ENCODE results near the gene DEPDC4. TPM values are rescaled to one million over a fixed set of nuclear protein-coding genes. Genes with fewer than 3 reads are reported as not detected.

Gene DEPDC4
- total and polyA plus RNA-seq, 2 of the 13 experiments (the other 11 are each of a cell fraction or from before 2014, with no cell fraction given): 2.2 to 5.7 TPM

GRCh38 chr12:100200463-100201181 is 66.3 kb downstream of the DEPDC4 start, which contains the start of gene ACTR6 (continued):
- TF ChIP-seq CAMTA2 (CRISPR knock-in tag; IDR thresholded peaks at IDR 0.05; ENCODE audit: borderline replicate concordance) (no peak), ZNF503 (CRISPR knock-in tag; IDR thresholded peaks at IDR 0.05) (0 out of 2 replicates have a peak, but pooled peaks have one; percentile 41), KDM5A (IDR thresholded peaks at IDR 0.05; ENCODE audit: borderline replicate concordance, low read length) (peak; percentile 82), TARDBP (CRISPR knock-in tag; IDR thresholded peaks at IDR 0.05) (peak; percentile 49; the same call in 1 of the 2 replicates), NONO (IDR thresholded peaks at IDR 0.05) (no peak), NONO (CRISPR knock-in tag; conservative IDR thresholded peaks at IDR 0.05) (peak; percentile 77), TRAFD1 (CRISPR knock-in tag; IDR thresholded peaks at IDR 0.05; ENCODE audit: borderline replicate concordance) (0 out of 2 replicates have a peak, but pooled peaks have one; percentile 70), ZNF614 (CRISPR knock-in tag; IDR thresholded peaks at IDR 0.05; ENCODE audit: borderline replicate concordance) (peak; percentile 64; the same call in 1 of the 2 replicates), HBP1 (CRISPR knock-in tag; IDR thresholded peaks at IDR 0.05; ENCODE audit: low read depth) (peak; percentile 93), FOXP4 (CRISPR knock-in tag; IDR thresholded peaks at IDR 0.05) (peak; percentile 73), ZMYM4 (CRISPR knock-in tag; IDR thresholded peaks at IDR 0.05) (peak; percentile 57; the same call in 1 of the 2 replicates), HDAC2 (CRISPR knock-in tag; IDR thresholded peaks at IDR 0.05) (peak; percentile 83; the same call in 1 of the 2 replicates), GTF2F1 (IDR thresholded peaks at IDR 0.05; ENCODE audit: low read length) (no peak), DRAP1 (CRISPR knock-in tag; IDR thresholded peaks at IDR 0.05) (peak; percentile 81; the same call in 1 of the 2 replicates), YEATS2 (CRISPR knock-in tag; IDR thresholded peaks at IDR 0.05; ENCODE audit: borderline replicate concordance) (peak; percentile 85), ATAD3A (CRISPR knock-in tag; IDR thresholded peaks at IDR 0.05) (no peak), ZFP90 (CRISPR knock-in tag; IDR thresholded peaks at IDR 0.05; ENCODE audit: borderline replicate concordance) (0 out of 2 replicates have a peak, but pooled peaks have one; percentile 30), ZNF75D (CRISPR knock-in tag; IDR thresholded peaks at IDR 0.05; ENCODE audit: borderline replicate concordance) (no peak), ZNF382 (CRISPR knock-in tag; IDR thresholded peaks at IDR 0.05; ENCODE audit: borderline replicate concordance) (no peak), KMT2A (CRISPR knock-in tag; IDR thresholded peaks at IDR 0.05) (peak; percentile 94), MXI1 (IDR thresholded peaks at IDR 0.05; ENCODE audit: borderline replicate concordance, low read depth, low read length) (peak; percentile 97; the same call in 2 of the 3 replicates)
